ENCODE results near the gene RPS29. TPM values are rescaled to one million over a fixed set of nuclear protein-coding genes. Genes with fewer than 3 reads are reported as not detected.

The RPS29 gene
- total RNA-seq, 1 donor from 2014 or later, result 3,259 TPM

DNA sequence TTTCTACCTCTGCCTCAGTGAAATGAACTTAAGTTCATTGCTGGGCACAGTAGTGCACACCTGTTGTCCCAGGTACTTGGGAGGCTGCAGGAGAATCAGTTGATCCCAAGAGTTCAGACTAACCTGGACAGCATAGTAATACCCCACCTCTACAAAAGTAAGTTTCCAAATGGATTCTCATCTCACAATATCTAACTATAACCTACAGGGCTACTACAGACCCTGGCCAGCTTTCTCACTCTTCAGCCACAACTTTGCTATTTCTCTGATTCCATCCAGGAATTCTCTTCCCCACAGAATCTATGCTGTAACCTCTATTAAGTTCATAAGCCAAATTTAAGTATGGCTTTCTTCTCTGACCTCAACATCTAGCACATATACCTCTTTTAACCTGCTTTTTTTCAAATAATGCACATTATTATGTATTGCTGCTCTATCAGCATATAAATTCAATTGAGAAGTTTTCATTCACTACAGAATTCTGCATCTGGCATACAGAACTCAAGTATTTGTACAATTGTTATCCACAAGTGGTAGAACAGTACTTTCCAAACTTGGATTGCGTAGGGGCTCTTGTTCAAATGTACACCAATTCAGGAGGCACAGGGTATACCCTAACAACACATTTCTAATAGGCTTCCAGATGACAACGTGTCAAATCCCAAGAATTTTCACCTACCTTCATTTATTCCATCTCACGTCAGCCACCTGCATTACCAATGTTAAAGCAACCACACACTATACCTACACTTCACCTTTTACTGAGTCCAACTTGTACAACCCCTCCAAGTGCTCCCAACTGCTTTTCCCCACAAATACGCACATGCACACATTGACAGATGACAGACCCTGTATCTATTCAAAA, 3.8 kb downstream of the RPS29 start:
- ATAC-seq (ENCODE audit: low read depth) (no peak), DNase-seq (no peak)
- Mint-ChIP-seq H3K27ac (peak overlapping the region; percentile 31), H3K4me3 (no peak overlapping the region), H3K36me3 (ENCODE audit: low read depth) (peaks cover 64% of the 10 kb centered on the region), H3K4me1 (peaks cover 63% of the 10 kb centered on the region), H3K9me3 (no peaks in the 10 kb centered on the region), H3K27me3 (no peaks in the 10 kb centered on the region)
- TF ChIP-seq, protein P1, sequence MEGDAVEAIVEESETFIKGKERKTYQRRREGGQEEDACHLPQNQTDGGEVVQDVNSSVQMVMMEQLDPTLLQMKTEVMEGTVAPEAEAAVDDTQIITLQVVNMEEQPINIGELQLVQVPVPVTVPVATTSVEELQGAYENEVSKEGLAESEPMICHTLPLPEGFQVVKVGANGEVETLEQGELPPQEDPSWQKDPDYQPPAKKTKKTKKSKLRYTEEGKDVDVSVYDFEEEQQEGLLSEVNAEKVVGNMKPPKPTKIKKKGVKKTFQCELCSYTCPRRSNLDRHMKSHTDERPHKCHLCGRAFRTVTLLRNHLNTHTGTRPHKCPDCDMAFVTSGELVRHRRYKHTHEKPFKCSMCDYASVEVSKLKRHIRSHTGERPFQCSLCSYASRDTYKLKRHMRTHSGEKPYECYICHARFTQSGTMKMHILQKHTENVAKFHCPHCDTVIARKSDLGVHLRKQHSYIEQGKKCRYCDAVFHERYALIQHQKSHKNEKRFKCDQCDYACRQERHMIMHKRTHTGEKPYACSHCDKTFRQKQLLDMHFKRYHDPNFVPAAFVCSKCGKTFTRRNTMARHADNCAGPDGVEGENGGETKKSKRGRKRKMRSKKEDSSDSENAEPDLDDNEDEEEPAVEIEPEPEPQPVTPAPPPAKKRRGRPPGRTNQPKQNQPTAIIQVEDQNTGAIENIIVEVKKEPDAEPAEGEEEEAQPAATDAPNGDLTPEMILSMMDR (IDR thresholded peaks at IDR 0.05), result no peak
- CTCF ChIA-PET, result no interaction called here
- intact Hi-C loops (cut with micrococcal nuclease), result loop anchor here (10.0 kb wide), 1 partner anchor 1662 kb away; the partner anchor contains the start of gene TMX1
- POLR2A ChIA-PET, result interaction anchor here (0.6 to 6.6 kb wide), 7 partner anchors 12 to 186 kb away, joined by 3 to 211 read pairs (median 7); partner anchors contain the start of genes DNAAF2, KLHDC2, LRR1 and MGAT2

DNA sequence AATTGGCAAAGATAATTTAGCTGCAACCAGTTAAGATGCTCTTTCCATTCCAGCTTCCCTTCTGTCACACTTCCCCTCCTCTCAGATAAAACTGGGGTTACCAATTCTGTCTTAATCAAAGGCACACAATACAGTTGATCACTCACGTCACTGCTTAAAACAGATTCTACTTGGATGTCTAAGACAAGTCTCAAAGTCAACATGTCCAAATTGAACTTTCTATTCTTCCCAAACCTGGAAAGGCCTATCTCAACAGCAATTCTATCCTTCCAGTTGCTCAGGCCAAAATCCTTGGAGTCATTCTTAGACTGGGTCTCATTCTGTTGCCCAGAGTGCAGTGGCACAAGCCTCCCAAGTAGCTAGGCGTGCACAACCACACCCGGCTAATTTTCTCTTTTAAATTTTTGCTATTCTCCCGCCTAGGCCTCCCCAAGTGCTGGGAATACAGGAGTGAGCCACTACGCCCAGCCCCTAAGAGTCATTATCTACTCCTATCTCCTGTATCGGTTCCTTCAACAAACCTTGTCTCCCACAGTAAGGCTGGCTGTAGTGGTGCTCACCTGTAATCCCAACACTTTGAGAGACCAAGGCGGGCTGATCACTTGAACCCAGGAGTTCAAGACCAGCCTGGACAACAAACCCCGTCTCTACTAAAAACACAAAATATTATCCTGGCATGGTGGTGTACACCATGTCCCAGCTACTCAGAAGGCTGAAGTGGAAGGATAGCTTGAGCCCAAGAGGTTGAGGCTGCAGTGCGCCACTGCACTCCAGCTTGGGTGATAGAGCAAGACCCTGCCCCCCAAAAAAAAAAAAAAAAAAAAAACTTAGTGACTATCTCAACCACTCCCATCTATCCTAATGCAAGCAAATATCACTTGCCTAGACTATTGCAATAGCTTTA, 4.7 kb downstream of the RPS29 start:
- ATAC-seq (ENCODE audit: low read depth) (no peak), DNase-seq (no peak)
- H3K27me3 Mint-ChIP-seq, result no peaks in the 10 kb centered on the region
- peaks cover 60% of the 10 kb centered on the region for H3K4me1 Mint-ChIP-seq
- no peak overlapping the region for H3K4me3 Mint-ChIP-seq
- peak overlapping the region; percentile 31 for H3K27ac Mint-ChIP-seq
- ChIA-PET CTCF (no interaction called here), POLR2A (interaction anchor here (0.6 to 1.8 kb wide), 6 partner anchors 13 to 180 kb away, joined by 3 to 7 read pairs (median 3); partner anchors contain the start of genes LRR1, MGAT2 and RPL36AL)
- TF ChIP-seq, protein P1 (IDR thresholded peaks at IDR 0.05), result no peak
- peaks cover 71% of the 10 kb centered on the region for H3K36me3 Mint-ChIP-seq (ENCODE audit: low read depth)
- intact Hi-C loops (cut with micrococcal nuclease), result loop anchor here (10.0 kb wide), 1 partner anchor 1663 kb away; the partner anchor contains the start of gene TMX1
- H3K9me3 Mint-ChIP-seq, result no peaks in the 10 kb centered on the region

DNA sequence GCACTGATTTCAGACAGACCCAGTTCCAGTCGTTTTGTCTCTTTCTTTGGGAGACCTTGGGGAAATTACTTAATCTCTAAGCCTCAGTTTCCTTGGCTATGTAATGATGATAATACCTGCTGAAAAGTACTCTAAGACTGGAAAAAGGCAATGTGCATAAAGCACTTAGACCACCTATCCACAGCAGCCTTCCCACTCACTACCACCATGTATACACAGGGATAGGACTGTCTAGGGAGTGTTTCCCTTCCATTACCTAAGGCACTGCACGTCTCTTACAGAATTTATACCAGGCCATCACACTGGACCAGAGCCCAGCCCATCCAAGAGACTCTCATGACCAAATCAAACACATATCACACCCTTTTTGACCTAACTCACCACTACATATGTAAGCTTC, 6.3 kb downstream of the RPS29 start:
- POLR2A ChIA-PET, result interaction anchor here (0.7 to 1.8 kb wide), 3 partner anchors 11 to 41 kb away, joined by 3 to 7 read pairs (median 4); partner anchors contain the start of genes LRR1, MGAT2 and RPL36AL
- ATAC-seq (ENCODE audit: low read depth) (no peak), DNase-seq (no peak)
- Mint-ChIP-seq H3K27me3 (no peaks in the 10 kb centered on the region), H3K4me1 (peaks cover 46% of the 10 kb centered on the region), H3K9me3 (no peaks in the 10 kb centered on the region), H3K4me3 (no peak overlapping the region), H3K27ac (no peak overlapping the region), H3K36me3 (ENCODE audit: low read depth) (peaks cover 62% of the 10 kb centered on the region)
- TF ChIP-seq, protein P1 (IDR thresholded peaks at IDR 0.05), result no peak
- intact Hi-C loops (cut with micrococcal nuclease), result loop anchor here (10.0 kb wide), 1 partner anchor 1665 kb away; the partner anchor contains the start of gene TMX1
- CTCF ChIA-PET, result interaction anchor here (1.2 kb wide), 1 partner anchor 82 kb away, joined by 3 read pairs; no protein-coding TSS in a partner anchor

DNA sequence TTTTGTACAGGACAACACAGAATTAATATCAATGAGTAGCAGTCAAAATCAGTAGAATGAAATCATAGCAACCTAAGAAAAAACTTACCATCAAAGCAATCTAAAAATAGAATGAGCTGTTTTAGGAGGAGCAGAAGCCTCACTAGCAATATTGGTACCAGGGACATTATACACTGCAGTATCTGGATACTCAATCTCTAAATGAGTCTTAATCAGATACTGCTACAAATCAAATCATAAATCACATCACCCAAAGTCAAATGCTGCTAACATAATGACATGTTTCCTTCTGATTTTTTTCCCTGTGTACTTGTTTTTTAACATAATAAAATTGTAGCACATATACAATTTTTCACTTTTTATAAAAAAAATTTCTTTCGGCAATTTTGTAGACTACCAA, 8.0 kb downstream of the RPS29 start:
- POLR2A ChIA-PET, result no interaction called here

More for the DNA sequence above, 8.0 kb downstream of the RPS29 start:
- peaks cover 59% of the 10 kb centered on the region for H3K36me3 Mint-ChIP-seq (ENCODE audit: low read depth)
- no peak for DNase-seq
- no peak for ATAC-seq (ENCODE audit: low read depth)
- no peak overlapping the region for H3K27ac Mint-ChIP-seq
- no peaks in the 10 kb centered on the region for H3K27me3 Mint-ChIP-seq
- intact Hi-C loops (cut with micrococcal nuclease), result no loop called here
- no peaks in the 10 kb centered on the region for H3K9me3 Mint-ChIP-seq
- CTCF ChIA-PET, result no interaction called here
- TF ChIP-seq, protein P1 (IDR thresholded peaks at IDR 0.05), result no peak
- no peak overlapping the region for H3K4me3 Mint-ChIP-seq
- peaks cover 31% of the 10 kb centered on the region for H3K4me1 Mint-ChIP-seq
